HG03103 (cell line): ENCODE results near the gene ZNF800.

Experiments
- ATAC-seq: cut with Tn5 transposase; IDR thresholded peaks from one replicate; pipeline ENCODE4 v1.9.1; 2021; ENCODE audit warnings: low read depth; ENCODE audit not compliant: unreplicated experiment

Gene ZNF800

DNA sequence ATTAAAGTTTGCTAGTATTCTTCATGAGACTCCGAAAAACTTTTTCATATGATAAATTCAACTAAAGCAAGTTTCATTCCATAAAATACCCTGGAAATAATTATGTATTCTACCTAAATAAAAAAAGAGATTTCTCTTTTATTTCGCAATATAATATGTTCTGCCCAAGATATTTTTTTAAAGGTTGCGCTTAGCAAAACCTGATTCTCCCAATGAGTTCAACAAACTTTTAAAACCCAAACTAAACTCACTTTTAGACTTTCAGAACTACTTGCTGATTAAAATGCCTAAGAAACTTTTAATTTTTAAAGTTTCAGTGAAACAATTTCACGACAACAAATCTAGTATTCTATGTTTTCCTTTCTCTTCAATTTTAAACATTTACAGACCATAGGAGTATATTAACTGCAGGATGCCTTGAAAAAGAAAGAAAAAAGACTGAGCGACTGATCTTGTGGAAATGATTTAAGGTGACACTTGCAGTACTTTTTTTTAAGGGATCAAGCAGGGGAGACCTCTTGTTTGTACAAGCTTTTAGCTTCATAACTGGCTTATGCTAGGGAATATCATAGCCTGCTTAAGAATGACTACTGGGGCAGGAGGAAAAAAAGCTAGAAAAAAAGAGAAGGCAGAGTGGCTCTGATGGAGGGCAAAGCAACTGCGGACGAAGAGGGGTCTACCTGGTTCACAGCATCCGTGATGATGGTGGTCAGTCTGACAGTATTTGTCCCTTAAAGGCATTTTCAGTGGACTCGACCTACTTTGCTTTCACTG lies 1.5 kb downstream of the ZNF800 start:
- no peak for ATAC-seq

DNA sequence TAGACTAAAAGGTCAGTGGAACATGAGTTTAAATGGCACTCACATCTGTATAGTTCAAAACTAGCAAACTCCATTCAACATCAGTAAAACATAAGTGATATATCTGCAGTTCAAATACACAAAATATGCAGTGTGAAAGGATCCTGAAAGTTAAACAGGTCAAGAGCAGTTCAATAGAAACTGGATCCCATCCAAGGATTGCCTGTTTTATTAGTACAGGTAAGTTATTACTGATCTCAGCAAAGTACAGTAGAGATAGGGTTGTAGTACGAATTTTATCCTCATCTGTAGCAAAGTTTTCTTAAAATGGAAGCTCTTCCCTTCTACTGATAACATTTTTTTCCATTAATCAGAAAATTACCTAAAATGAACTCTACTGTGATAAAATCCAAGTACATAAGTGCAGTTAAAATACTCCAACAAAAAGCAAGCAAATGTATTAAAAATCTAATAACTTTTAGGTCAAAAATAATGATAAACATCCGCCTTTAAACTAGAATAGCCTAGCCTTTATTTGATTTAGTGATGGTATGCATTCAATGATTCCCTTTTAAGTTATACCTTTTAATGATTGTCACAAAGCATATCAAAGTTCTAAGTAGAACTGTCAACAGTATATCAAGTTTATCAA lies 2.2 kb downstream of the ZNF800 start:
- ATAC-seq, result no peak

DNA sequence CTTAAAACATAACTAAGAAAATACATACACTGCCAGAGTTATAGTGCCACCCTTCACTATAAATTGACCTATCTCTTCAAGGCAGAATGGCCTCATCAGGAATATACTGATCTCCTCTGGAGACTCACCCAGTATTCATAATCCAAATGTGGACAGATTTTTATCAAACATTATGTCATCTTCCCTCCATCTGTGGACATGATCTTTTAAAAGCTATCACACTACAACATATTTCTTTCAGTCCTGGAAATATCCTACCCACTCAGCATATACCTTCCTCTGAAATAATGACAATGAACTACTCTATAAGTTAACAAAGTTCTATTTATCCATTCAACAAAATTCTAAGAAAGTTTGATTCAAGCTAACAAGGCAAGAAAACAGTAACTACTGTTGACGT lies 3.2 kb downstream of the ZNF800 start:
- ATAC-seq, result no peak

DNA sequence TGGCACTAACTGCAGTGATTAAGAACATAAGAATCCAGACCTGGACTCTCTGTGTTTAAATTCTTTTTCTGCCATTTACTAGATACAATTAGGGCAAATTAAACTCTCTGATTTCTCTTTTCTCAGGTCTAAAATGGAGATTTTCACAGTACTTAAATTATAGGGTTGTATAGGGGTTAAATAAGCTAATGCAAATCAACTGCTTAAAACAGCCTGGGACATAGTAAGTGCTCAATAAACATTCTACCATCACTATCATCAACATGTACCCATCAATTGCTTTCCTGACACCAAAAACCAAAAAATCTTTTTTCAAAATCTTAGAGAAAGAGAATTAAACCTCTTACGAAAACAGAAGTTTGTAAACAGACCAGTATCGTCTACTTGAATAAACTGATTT lies 4.5 kb downstream of the ZNF800 start:
- ATAC-seq, result no peak

DNA sequence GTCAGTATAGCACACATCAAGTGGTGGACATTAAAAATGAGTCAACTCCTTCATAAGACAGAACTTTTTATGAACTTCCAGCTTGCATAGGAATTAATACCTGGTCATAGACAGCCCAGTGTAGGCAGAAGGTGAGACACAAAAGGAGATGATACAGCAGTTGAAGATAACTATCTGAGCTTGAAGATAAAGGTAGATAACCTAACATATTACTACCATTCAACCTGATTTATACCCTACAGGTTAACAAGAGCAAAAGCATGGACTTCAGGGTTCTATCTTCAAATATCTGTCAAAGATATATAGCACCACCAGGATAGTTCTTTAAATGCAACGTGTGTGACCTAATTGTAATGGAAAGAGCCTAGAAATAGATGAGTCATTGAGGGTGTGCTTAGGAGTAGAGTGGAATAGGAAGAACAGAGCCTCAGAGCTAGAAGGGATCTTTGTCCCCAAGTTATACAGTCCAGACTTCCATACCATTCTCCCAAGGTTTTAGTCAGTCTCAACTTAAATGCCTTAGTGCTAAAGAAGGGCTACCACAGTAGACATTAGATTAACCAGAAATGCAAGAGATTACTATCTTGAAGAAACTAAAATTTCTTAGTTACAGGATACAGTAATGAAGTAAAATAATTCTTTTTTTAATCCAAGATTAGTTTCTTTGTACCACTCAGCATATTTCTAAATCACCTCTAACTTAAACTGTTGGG lies 9.2 kb downstream of the ZNF800 start:
- no peak for ATAC-seq

DNA sequence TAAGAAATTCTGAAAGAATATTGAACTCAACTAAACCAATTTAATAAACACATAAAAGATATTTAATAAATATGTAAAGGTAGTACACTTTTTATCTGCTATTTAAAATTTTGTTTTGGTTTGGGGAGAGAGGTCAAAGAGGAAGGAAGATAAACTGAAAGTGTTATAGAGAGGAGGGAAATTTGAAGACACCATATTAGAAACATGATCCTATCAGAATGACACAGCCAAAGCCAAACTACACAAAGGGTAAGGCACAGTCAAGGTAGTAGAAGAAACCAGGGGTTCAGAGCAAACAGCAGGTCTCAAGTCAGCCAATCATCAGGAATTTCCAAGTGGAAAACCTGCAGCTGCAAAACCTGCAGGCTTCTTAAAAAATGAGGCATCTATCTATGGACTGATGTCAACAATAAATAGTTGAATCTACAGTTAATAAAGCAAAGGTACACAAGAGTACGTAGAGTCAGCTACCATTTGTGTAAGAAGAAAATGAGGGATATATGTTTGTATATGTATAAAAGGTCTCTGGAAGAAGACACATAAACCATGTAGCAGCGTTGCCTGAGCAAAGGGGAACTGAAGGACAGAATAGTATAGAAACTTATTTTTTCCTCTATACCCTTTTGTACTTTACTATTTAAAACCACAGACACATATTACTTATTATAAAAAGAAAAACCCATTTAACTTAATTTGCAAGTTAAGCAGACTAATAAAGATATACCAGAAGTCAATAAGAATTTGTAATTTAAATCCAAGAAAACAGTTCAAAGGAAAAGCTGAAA lies 10.0 kb downstream of the ZNF800 start:
- ATAC-seq, result no peak

DNA sequence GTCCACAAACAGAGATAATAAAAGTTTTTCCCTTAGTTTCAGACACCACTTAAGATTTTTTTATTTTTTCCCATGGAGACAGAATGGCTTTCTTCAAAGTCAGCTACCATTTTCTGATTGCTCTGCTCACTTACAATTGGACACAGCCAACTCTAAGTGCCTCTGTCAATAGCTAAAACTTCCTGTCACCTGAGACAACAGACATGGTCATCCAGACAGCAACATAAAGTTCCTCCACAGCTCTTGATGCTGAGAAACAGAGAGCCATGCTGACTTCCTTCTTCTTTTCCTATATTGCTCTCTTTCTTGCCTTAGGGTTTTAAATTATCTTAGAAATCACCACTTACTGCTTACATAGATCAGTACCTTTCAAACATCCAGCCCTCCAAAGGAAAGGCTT lies 12.0 kb downstream of the ZNF800 start:
- no peak for ATAC-seq

DNA sequence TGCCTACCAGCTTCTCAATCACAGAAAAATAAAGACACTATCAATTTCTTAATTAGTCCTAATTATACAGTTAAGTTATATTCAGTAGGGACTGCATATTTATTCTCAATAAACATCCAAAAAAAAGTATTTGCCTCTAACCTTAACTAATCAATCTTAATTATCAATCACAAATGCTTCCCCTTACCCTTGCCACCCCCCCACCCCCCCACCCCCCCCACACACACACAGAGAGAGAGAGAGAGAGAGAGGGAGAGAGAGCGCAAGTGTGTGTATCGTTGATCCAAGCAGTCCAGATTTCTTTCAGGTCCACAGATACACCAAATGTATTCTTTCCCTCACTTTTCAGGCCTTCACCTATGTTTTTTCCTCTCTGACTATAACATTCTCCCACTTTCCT lies 12.9 kb downstream of the ZNF800 start:
- ATAC-seq, result no peak

DNA sequence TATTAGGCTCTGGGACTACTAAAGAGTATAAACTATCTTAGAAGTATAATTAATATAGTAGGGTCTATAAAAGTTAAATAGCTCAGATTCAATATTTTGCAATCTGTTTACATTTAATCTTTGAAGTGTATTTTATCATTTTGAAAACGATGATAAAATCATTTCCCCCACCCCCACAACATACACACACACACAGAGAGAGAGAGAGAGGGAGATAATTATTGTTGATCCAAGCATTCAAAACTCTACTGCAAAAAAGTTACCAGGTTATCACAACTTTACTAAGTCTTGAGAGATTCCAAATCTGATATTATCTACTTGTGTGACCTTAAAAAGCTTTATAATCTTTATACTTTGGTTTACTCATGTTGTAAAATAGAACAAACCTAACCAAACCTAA lies 14.0 kb downstream of the ZNF800 start:
- no peak for ATAC-seq

DNA sequence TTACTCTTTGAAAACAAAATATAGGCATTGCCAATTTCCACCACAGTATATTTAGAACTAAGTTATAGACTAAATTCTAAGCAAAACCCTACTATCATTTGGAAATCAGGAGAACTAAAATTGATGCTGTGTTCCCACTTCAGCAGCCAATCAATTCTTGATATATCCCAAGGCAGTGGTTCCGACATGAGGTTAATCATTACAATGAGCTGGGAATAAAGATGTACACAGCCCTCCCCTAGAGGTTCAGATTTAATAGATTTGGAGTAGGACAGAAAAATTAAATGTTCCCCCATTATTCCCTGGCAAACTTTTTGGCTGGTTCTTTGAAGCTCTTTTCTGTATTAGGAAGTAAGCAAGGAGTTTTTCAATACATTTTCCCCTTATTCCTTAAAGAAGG lies 15.1 kb downstream of the ZNF800 start:
- no peak for ATAC-seq

DNA sequence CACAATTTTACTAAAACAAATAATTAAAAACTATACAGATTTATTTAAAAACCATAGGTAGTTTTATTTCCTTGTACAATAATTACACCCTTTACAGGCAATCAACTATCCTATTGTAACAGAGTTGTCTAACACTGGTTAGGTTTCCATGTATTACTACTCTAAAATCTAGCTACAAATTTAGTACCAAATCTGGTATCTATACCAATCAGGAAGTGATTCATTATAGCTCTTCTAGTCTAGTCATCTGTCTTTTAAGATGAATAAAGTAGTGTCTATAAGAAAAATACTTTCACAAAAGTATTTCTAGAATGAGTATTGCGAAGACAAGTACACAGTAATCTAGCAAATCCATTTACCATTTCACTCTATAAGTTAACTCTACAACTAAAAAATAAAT lies 16.9 kb downstream of the ZNF800 start:
- ATAC-seq, result no peak

DNA sequence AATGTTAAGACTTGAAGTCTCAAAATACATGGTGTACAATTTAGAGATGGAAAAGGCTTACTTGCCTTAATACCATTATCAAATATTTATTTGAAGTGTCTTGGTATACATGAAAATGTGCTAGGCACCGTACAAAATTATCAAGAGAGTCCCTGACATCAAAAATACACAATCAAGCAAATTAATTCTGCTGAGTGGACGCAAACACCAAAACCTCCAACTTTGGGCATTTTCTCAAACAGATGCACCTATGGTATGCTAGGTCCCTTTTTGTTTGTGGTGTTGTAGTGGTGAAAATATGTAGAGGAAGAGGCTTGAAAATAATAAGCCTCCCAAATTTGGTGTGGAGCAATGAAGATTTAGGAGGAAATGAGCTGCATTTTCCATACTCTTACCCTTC lies 24.8 kb downstream of the ZNF800 start:
- ATAC-seq, result no peak

DNA sequence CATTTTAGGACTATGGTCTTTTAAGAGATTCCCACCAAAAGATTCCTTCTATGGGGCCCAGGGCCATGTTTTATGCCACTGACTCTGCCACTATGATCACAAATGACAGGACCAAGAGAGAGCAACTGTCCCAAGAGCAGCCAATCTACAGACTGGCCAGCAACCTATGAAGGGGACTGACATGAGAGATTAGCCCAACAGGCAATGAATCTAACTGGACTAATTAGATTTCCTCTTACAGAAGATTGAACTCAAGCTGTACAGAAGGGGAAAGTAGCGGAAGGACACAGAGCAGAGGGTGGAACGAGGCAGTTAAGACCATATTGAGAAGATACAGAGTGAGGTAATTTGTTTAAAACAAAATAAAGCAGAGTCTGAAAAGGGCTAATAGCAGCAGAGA lies 25.8 kb downstream of the ZNF800 start:
- ATAC-seq, result no peak

DNA sequence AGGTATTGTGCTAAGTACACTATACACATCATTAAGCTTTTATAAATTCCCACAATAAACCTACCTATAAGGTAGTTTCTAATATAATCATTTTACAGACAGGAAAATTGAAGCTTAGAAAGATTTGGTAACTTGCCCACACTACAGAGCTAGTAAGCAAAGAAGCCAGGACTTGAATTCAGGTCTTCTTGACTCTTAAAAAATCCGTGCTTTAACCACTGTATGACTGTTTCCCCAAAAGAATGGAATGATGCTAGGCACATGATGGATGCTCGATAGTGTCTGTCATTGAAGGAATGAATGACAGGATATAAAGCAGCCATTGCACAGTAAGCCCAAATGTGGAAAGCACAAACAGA lies 26.6 kb downstream of the ZNF800 start:
- ATAC-seq, result no peak

DNA sequence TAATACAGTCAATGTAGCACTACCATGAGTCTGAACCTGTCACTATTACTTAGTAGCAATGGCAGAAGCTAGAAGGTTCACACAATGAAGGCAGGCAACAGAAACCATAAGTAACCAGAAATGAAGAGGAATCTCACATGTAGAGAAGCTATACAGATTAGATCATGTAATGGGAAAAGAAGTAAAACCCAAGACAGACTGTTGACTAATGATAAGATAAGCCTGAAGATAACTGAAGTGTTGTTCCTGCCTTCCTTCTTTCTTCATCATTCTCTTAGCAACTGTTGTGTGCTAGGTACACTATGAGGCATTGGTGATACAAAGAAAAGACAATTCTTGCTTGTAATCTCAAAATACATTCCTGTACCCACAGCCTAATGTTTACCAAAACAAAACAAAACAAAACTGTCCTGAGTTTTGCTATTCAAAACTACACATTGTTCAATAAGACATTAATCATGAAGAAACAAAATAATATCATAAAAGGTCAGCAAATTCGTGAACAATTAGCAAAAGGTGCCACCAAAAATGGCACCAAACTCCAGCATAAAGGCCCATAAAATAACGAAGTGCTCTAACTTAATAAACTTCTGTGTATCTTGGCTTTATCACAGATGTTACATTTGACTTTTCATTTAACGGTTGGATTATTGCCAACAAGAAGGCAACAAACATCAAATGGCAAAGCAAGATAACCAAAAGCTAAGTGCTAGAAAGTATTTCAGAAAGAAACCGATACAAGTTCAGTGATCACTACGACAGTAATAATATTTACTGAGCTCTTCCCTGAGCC lies 27.1 kb downstream of the ZNF800 start:
- ATAC-seq, result no peak

DNA sequence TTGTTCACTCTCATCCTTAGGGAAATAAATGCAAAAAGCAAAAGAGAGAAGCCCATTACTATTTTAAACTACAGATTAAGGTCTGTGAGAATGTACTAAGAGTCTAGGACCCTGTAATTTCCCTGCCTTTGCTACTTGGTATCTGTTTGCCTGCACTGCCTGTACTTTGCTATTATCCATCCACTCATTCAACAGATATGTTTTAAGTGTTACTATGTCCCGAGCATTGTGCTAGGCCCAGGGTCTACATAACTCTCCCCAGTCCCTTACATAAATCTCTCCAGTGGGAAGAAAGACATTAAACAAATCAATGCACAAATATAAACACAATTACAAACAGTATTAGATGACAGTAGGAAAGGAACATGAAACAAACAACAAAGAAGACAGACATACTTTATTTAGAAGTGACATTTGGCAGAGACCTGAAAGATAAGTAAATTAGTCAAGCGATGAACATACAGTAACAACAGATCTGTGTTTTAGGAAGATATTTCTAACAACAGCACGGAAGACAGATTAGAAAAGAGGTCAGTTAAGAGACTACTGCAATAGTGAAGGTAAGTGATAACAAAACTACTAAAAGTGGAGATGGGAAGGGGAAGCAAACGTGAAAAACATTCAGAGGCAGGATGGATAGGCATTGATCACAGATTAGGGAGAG lies 30.0 kb downstream of the ZNF800 start:
- no peak for ATAC-seq

DNA sequence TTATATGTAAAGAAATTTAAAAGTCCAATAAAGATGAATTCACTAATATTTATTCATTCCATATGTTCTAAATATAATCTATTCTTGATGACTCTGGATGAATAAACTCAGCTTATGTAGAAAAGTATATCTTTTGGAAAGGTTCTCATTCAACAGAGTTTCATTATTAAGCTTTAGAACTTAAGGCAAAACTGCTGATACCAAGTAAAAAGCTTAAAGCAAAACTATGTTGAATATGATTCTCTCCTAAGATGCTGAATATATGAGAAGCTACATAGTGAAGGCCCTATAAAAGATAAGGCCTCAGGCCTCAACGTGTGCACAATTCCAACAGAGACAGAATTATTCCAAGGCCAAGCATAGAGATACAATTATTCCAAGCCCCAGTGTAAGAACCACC lies 30.8 kb downstream of the ZNF800 start:
- ATAC-seq, result no peak

DNA sequence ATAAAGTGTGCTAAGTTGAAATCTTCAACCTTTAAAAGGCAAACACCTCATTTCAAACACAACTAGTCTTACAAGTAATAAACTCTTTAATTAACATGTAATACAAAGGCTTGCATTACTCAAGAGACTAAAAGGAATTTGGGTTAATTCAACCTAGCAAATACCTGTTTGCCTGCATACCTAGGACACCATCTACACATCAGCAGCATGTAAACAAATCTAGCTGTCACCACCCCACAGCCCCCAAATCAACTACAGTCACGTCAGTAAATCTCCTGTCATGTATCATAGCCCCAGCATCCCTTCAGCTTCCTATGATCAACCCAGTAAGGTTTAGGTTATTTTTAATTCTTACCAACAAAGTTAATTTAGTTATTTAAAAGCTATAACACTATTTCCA lies 33.5 kb downstream of the ZNF800 start:
- ATAC-seq, result no peak

DNA sequence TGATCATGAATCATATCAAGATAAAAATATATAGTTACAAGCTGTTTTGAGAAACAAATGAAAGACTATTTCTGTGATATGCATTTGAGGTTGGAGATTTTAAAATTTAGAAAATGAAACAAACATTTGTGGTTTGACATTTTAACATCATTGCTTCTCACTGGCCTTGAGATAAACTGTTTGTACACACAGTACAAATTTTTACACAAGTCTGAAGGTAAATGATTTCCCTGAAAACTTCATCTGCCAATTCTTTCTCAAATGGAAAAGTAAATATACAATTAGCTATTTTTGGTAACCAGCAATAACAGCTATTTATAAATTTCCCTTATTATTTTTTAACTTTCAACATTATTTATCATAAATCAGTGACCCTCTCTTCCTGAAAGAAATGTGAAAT lies 38.6 kb downstream of the ZNF800 start:
- ATAC-seq, result no peak

DNA sequence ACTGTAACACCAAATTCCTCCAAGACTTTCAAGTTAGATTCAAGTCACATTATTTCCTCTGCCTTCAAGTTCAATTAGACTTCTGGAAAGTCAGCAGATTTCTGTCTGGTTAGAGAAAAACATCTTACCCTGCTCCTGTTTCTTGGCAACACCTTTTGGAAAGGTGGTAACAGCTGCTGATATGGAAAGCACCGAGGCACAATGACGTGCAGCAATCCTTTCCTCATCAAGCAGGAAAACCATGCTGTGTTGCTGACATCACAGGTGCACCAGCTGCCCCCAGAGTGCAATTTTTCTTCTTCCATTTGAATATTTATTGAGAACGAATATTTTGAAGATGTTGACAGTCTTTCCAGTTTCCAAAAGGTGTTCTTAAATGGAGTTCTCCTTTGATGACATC lies 41.9 kb downstream of the ZNF800 start:
- no peak for ATAC-seq
